Endothelial cell of umbilical vein (primary cell): ENCODE data around the gene RTL10. TPM values are rescaled to one million over a fixed set of nuclear protein-coding genes. Genes with fewer than 3 reads are reported as not detected.

Experiments used
- BruUV-seq: library from RNA; stranded (reverse); fragments of 400-500 nt; replicated peaks from 2 replicates; lab custom pipeline; 2021; lab: Mats Ljungman, UMichigan
- CTCF ChIA-PET: fragments of 300-600, 350-600 bp; sonication (Branson Sonifier 250); formaldehyde crosslinking; loops from one replicate; lab custom pipeline; 2021; ENCODE audit warnings: antibody characterized with exemption, inconsistent platforms; lab: Charles Lee
- POLR2A ChIA-PET: fragments of 300-600, 350-600 bp; sonication (Branson Sonifier 250); formaldehyde crosslinking; loops from one replicate; lab custom pipeline; 2021; ENCODE audit warnings: antibody characterized with exemption, inconsistent platforms; lab: Charles Lee
- DNase-seq: peaks from one replicate; pipeline ENCODE4 v3.0.0-alpha.2; 2011; ENCODE audit warnings: low read depth, low spot score
- FAIRE-seq: peaks from 2 replicates; lab custom pipeline; 2011; peaks lifted over from hg19 to GRCh38; lab: Jason Lieb, UNC
- H2AFZ ChIP-seq: 2 replicates; pipeline ENCODE4 v1.6.0; 2012; ENCODE audit warnings: low read depth, low read length, control low read depth, inconsistent platforms
- H3K27ac ChIP-seq: 2 replicates; pipeline ENCODE4 v1.5.1; 2011; ENCODE audit warnings: low read depth, mild to moderate bottlenecking, control low read depth, low read length, moderate library complexity; ENCODE audit not compliant: insufficient read depth
- H3K27me3 ChIP-seq, 2 experiments: 2 replicates each; pipeline versions ENCODE4 v1.6.0 to v1.6.1; 2011; ENCODE audit warnings: low read length in 2 of 2, mixed read lengths in 1 of 2; ENCODE audit not compliant: control insufficient read depth in 2 of 2, insufficient read depth in 2 of 2
- H3K36me3 ChIP-seq, 2 experiments: 2 replicates in 1 of 2; 3 replicates in 1 of 2; pipeline ENCODE4 v1.5.1; 2011; ENCODE audit warnings: low read length in 2 of 2, mild to moderate bottlenecking in 1 of 2, moderate library complexity in 1 of 2; ENCODE audit not compliant: control insufficient read depth in 2 of 2, insufficient read depth in 2 of 2; ENCODE audit errors: extremely low read depth in 1 of 2
- H3K4me1 ChIP-seq: 3 replicates; pipeline ENCODE4 v1.5.1; 2011; ENCODE audit warnings: mild to moderate bottlenecking, low read length; ENCODE audit not compliant: control insufficient read depth, insufficient read depth; ENCODE audit errors: extremely low read depth
- H3K4me2 ChIP-seq: 2 replicates; pipeline ENCODE4 v1.6.1; 2011; ENCODE audit warnings: low read length, control low read depth, mixed read lengths; ENCODE audit not compliant: insufficient read depth
- H3K4me3 ChIP-seq, 3 experiments: fragments of 200-600 bp in 1 of 3; sonication (generic), shearing (Covaris generic) in 1 of 3; replicated peaks in 1 of 3; 2 replicates each; pipeline ENCODE4 v1.5.1; 2011 to 2016; ENCODE audit warnings: control low read depth in 3 of 3, low read length in 3 of 3, mild to moderate bottlenecking in 2 of 3, inconsistent platforms in 1 of 3, low read depth in 1 of 3, moderate library complexity in 1 of 3; ENCODE audit not compliant: insufficient read depth in 1 of 3
- H3K79me2 ChIP-seq: 2 replicates; pipeline ENCODE4 v1.6.0; 2012; ENCODE audit warnings: low read length, inconsistent platforms; ENCODE audit not compliant: control insufficient read depth, insufficient read depth
- H3K9ac ChIP-seq: replicated peaks from 2 replicates; pipeline ENCODE3; 2011; ENCODE audit warnings: low read length, control low read depth; ENCODE audit not compliant: insufficient read depth; ENCODE audit errors: extremely low read depth
- H3K9me1 ChIP-seq: replicated peaks from 3 replicates; pipeline ENCODE4 v1.6.0; 2011; ENCODE audit warnings: mild to moderate bottlenecking, low read length; ENCODE audit not compliant: control insufficient read depth, insufficient read depth; ENCODE audit errors: extremely low read depth
- H3K9me3 ChIP-seq: replicated peaks from 2 replicates; pipeline ENCODE4 v1.5.1; 2012; ENCODE audit warnings: low read length, inconsistent platforms; ENCODE audit not compliant: control insufficient read depth, insufficient read depth
- H4K20me1 ChIP-seq: replicated peaks from 2 replicates; pipeline ENCODE3; 2011; ENCODE audit warnings: mild to moderate bottlenecking, low read length; ENCODE audit not compliant: control insufficient read depth, insufficient read depth; ENCODE audit errors: extremely low read depth
- EZH2 ChIP-seq: IDR thresholded peaks from 2 replicates; pipeline ENCODE4 v1.6.1; 2012; ENCODE audit warnings: borderline replicate concordance, low read depth, mild to moderate bottlenecking, moderate library complexity, low read length, inconsistent platforms; ENCODE audit not compliant: severe bottlenecking
- FOS ChIP-seq: IDR thresholded peaks from 2 replicates; pipeline ENCODE4 v1.6.1; 2011; ENCODE audit warnings: mild to moderate bottlenecking, low read length, moderate library complexity, borderline replicate concordance; ENCODE audit not compliant: insufficient read depth
- GATA2 ChIP-seq: IDR thresholded peaks from 2 replicates; pipeline ENCODE4 v1.7.0; 2011; ENCODE audit warnings: low read depth, mild to moderate bottlenecking, moderate library complexity, mixed read lengths, low read length; ENCODE audit not compliant: insufficient read length, insufficient read depth
- JUN ChIP-seq: IDR thresholded peaks from 2 replicates; pipeline ENCODE4 v1.6.1; 2011; ENCODE audit warnings: borderline replicate concordance, low read depth; ENCODE audit not compliant: insufficient read length, insufficient read depth
- MAX ChIP-seq: IDR thresholded peaks from 2 replicates; pipeline ENCODE4 v1.6.1; 2011; ENCODE audit not compliant: insufficient read depth, insufficient read length
- MYC ChIP-seq: IDR thresholded peaks from one replicate; pipeline ENCODE4 v1.6.1; 2011; ENCODE audit warnings: mild to moderate bottlenecking, low read depth, low read length
- POLR2A ChIP-seq: IDR thresholded peaks from 2 replicates; pipeline ENCODE4 v1.6.1; 2012; ENCODE audit warnings: low read depth, mild to moderate bottlenecking, control low read depth, low read length
- POLR2AphosphoS5 ChIP-seq: IDR thresholded peaks from 2 replicates; pipeline ENCODE4 v1.6.1; 2012; ENCODE audit warnings: low read depth, mild to moderate bottlenecking, control low read depth, low read length, moderate library complexity; ENCODE audit not compliant: insufficient read depth
- dilution Hi-C: fragments of 300-500 bp; cut with MboI; formaldehyde crosslinking; loops from one replicate; pipeline ENCODE4 v1.15.0; 2019; ENCODE audit warnings: low sequenced_read_pairs; ENCODE audit not compliant: extremely low pct_ligation_motif_present
- intact Hi-C: fragments of 100-400 bp; cut with micrococcal nuclease; formaldehyde crosslinking; loops from one replicate; pipeline ENCODE4 v1.10.0; 2022
- polyA plus RNA-seq, 4 experiments: library from polyadenylated mRNA; depleted of rRNA in 3 of 4; stranded (reverse) in 3 of 4; unstranded in 1 of 4; fragments of >200 nt; gene quantifications; 2 replicates each; pipeline versions ENCODE4 v1.2.1 to v1.2.3, GENCODE V29; 2011 to 2012; ENCODE audit warnings: missing spikeins in 1 of 4
- total RNA-seq: library from RNA; stranded (reverse); gene quantifications from 2 replicates; pipeline ENCODE4 v1.2.3, GENCODE V29; 2021
- TF ChIP-seq, protein P1 (sequence below), 2 donors: IDR thresholded peaks; 1 replicate in 1 of 2; 2 replicates in 1 of 2; pipeline ENCODE4 v1.5.1; 2011; ENCODE audit warnings: low read length in 2 of 2, mild to moderate bottlenecking in 2 of 2, moderate library complexity in 2 of 2, control low read depth in 1 of 2, inconsistent platforms in 1 of 2, low read depth in 1 of 2; ENCODE audit not compliant: insufficient read depth in 1 of 2; ENCODE audit errors: extremely low read depth in 1 of 2

RTL10 gene
- total and polyA plus RNA-seq, 2 donors (not counting 3 experiments of a cell fraction or from before 2014, with no cell fraction given): 31.9 to 40.8 TPM

- TF ChIP-seq, protein P1, sequence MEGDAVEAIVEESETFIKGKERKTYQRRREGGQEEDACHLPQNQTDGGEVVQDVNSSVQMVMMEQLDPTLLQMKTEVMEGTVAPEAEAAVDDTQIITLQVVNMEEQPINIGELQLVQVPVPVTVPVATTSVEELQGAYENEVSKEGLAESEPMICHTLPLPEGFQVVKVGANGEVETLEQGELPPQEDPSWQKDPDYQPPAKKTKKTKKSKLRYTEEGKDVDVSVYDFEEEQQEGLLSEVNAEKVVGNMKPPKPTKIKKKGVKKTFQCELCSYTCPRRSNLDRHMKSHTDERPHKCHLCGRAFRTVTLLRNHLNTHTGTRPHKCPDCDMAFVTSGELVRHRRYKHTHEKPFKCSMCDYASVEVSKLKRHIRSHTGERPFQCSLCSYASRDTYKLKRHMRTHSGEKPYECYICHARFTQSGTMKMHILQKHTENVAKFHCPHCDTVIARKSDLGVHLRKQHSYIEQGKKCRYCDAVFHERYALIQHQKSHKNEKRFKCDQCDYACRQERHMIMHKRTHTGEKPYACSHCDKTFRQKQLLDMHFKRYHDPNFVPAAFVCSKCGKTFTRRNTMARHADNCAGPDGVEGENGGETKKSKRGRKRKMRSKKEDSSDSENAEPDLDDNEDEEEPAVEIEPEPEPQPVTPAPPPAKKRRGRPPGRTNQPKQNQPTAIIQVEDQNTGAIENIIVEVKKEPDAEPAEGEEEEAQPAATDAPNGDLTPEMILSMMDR (IDR thresholded peaks at IDR 0.05; ENCODE audit: extremely low read depth in 1 of 2, insufficient read depth in 1 of 2, low read depth in 1 of 2, low read length in 2 of 2): no peak
- TF ChIP-seq GATA2 (no peak), POLR2AphosphoS5 (no peak), MAX (no peak), EZH2 (no peak), MYC (no peak), POLR2A (no peak), JUN (no peak), FOS (no peak)
- Histone ChIP-seq H4K20me1 (no peaks in the 10 kb centered on the region), H3K4me3 (no peak overlapping the region), H3K9ac (no peak overlapping the region), H3K36me3 (no peaks in the 10 kb centered on the region), H3K9me1 (no peaks in the 10 kb centered on the region), H3K4me1 (peaks cover 14% of the 10 kb centered on the region), H3K27ac (no peak overlapping the region), H3K27me3 (no peaks in the 10 kb centered on the region), H3K4me2 (no peak overlapping the region), H2AFZ (no peak overlapping the region), H3K9me3 (no peaks in the 10 kb centered on the region), H3K79me2 (no peaks in the 10 kb centered on the region)
- FAIRE-seq (no peak), DNase-seq (no peak)
- CTCF ChIA-PET: interaction anchor here (1.2 to 1.6 kb wide), 2 partner anchors 9 to 53 kb away, joined by 3 to 6 read pairs; no protein-coding TSS in a partner anchor
- POLR2A ChIA-PET: no interaction called here
- intact Hi-C loops: no loop called here
- dilution Hi-C loops: no loop called here
- no TSS peak for BruUV-seq
These were observed 44.9 kb downstream of the RTL10 start for GRCh38 chr22:19809741-19810140.
